Activated T-cell treated with anti-CD3 and anti-CD28 coated beads, Interleukin-2, amount 50 U/mL, for 48 hours (primary cell): Measurements from ENCODE around the gene EWSR1.

Experiments
- DNase-seq, 2 experiments: peaks; one replicate each; pipeline ENCODE4 v3.0.0-alpha.2; 2020

Gene EWSR1

DNA sequence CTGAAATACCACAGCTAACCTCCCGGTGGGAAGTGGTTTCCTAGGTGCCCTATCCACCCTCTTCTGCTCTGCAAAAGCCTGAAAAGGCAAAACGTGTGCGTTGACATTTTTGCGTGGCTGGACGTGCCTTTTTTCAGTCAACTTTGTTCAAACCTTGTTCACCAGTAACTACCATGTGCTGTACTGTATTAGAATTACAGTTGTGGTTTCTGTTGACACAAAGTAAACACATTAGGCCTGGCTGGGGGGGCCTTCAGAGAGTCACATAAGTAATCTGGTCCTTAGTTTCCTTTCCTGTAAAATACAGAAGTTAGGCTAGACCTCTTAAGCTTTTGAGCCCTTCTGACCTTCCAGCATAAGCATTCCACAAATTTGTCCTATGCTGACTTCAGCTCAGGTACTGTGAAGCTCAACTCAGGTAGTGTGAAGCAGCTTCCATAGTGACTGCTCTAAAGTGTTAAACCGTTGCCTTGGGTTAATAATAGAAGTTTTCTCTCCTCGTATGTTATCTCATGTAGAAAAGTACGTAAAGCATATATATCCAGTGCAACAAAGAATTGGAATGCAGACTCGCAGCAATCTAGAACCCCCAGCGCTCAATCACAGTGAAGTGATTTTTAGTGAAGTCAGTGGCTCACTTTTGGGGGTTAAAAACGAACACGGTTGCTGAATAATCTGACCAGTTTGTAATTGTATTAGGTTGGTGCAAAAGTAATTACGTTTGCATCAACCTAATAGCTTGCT, 1.8 kb downstream of the EWSR1 start:
- no peak for DNase-seq

DNA sequence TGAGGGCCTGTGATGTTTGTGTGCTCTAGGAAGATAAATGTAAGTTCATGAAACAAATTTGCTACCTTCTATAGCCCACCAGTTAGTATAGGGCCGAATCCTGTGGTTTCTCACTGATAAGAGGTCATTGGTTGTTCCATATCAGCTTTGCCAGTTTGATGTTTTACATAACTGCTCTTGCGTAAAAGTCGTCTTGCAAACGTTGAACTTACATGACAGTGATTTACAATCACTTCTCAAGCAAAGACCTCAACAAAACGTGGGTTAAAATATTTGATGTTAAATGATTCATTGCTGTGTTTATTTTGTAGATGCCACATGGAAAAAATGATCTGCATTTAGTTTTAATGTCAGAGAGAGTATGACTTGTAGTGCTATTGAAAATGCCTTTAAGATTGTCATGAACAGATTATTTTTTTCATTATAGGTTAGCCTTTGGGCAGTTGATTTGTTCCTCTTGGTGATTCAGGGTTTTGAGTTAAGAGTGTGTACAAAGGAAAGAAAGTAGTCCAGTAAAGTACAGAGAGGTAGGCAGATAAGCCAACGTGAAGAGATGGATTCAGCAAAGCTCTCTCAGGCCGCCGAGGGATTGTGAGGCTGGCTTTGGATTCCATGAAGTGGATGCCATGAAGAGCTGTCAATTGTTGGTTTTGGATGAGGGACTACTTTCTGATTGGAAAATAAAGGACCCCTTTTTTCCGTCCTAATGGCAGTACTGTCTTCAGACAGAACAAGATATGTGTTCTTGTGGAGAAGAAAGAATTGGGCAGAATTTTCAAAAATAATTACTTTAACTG, 2.6 kb downstream of the EWSR1 start:
- no peak for DNase-seq

DNA sequence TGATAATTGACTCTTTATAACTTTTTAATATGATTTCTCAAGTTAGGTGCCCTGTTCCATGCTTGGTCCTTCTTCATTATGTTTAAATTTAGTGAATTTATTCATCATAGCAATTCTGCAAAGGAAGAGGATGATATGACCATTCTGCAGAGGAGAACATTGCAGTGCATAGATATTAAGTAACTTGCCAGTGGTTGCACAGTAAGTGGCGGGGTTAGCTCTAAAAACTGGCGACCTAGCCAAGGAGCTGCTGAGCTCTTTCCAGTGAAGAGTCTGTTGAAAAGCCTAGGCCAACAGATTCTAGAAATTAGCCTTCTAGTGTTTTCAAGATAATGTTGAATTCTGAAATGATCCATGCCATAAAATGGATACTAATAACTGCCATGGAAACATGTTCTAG, 4.6 kb downstream of the EWSR1 start:
- DNase-seq = no peak

DNA sequence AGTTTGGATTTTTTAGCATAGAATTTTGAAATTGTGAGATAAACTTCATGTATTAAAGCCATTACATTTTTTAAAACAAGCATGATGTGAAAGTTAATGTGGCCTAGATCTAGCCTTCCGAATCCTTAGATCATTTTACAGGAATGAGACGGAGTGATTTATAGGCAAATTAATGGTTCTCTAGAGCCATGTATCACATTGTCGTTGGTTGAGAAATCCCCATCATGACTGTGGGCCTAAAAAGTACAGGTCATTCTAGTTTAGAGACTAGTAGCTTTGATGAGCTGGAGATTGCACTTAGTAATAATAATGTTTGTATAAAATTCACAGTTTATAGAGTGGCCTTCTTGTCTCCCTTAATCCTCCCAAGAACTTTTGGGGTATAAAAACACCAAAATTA, 7.1 kb downstream of the EWSR1 start:
- DNase-seq = no peak

DNA sequence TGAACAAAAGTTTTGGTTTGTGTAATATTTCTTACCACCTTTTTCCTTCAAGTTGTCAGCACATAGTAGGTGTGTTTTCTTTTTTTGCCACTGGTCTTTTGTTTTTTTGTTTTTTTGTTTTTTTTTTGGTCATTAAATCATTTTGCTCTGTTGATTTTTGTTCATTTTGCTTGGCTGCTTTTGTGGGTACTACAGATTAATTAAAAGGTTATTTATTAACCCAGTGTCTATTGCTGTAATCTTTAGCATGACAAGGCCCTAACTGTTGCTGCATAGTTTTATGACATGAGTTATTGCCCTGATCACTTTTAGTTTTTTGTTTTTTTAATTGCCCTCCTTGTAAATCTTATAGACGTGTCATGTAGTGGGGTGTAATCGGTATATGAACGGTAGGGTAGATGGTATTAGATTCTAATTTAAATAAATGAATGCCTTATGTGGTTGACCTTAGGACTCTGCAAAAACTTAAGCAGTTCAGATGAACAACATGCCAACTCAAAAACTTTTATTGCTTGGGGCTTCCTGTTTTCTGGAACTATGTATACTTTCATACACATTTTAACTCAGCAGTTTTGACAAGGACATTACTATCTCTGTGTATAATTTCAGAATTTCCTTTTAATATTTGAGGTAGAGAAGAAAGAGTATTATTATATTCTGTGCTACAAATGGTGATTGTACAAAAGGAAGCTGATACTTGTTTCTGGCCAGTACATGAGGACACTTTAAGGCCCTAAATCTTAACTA, 7.9 kb downstream of the EWSR1 start:
- no peak for DNase-seq

DNA sequence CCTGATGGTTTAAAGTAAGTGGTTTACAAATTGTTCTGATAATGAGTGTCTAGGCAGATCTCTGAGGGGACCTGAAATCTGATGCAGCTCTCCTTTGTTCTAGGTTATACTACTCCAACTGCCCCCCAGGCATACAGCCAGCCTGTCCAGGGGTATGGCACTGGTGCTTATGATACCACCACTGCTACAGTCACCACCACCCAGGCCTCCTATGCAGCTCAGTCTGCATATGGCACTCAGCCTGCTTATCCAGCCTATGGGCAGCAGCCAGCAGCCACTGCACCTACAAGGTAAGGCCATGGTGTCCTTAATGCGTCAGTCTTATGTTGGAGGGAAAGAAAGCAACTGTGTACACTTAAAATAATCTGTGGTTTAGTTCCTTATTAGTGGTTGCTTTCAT, 9.9 kb downstream of the EWSR1 start:
- peak; percentile 12 to 14 for DNase-seq

DNA sequence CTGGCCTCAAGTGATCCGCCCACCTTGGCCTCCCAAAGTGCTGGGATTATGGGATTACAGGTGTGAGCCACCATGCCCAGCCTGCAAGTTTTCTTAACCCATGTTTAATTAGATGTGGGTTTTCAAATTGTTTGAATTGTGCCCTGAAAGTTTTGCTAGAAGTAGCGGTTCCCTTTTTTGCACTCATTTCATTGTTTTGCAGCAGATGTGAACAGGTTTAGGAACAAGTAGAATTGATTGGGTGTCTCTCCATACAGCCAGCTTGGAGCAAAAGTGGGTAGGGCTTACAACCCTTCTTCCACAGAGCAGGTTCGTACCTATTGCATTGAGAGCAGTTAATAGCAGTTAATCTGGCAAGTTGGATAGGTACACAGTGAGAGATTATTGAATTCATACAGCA, 16.1 kb downstream of the EWSR1 start:
- DNase-seq = no peak

DNA sequence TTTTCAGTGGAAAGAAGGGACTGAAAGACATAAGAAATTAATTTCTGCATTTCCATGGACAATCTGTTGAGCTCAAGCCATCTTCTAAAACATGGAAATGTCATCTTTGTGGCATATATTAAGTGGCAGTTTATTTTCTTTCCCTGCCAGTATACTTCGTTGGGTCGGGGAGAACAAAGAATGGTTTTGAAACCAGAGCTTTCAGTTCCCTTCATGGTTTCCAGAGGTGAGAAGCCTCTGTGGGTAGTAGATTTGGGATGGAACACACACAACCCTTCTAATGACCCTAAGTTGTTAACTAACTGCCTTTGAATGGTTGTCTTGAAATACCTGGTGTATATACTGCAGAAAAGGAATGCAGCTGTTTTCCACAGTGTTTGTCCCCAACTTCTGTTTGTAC, 20.8 kb downstream of the EWSR1 start:
- DNase-seq = no peak

DNA sequence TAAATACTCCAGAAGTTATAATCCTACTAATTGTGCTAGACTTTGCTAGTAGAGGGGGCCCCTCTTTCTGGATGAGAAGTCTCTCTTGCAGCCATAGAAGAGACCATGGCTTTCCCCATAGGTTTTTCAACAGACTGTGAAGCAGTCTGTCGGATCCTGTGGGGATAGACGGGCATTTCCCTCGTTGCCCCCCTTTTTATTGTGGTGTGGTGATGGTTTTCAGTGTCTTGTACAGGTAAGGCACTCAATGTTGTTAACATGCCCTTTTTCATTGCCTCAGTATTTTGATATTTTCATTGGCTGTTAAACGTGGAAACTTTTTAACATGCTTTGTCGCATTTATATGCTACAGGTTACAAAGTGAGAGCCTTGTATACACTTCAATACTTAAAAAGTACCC, 22.0 kb downstream of the EWSR1 start:
- no peak for DNase-seq

DNA sequence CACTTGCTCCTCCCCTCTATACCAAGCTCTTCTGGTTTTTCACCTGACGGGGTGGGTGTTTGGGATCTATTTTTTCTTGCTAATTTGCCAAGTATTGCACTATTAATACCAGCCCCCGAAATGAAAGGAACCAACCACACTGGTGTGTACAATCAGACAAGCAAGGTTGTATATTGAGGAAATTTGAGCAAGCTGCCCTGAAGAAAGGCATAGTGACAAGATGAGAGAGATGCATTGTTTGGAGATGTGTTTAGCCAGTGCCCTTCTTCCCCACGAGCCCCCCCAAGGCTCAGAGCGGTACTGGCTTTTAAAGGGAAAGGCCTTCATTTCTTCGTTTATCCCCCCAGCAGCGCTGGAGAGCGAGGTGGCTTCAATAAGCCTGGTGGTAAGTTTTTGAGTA, 23.1 kb downstream of the EWSR1 start:
- peak; percentile 15 to 19 for DNase-seq

DNA sequence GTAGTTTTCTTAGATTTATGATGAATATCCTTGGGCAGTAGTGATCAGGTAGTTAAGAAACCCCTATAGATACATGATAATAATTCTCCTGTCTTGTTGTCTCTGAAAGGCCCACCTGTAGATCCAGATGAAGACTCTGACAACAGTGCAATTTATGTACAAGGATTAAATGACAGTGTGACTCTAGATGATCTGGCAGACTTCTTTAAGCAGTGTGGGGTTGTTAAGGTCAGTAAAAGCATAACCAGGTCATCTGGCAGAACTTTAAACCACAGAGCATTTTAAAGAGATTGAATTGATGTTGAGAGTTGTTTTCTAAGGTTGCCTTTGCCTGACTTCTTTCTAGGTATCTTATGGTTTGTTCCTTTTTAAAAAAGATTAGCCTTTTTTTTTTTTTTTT, 24.3 kb downstream of the EWSR1 start:
- no peak for DNase-seq

DNA sequence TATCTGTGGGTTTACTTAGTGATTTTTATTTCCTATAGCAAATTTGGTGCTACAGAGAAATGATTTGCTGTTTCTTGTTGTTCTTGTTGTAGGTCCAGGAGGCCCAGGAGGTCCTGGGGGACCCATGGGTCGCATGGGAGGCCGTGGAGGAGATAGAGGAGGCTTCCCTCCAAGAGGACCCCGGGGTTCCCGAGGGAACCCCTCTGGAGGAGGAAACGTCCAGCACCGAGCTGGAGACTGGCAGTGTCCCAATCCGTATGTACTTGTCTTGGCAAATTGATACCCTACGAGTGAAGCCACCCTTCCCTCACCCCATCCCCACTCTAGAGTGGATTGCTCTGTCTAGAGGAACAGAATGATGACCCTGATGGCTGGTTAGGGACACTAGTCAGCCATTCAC, 30.6 kb downstream of the EWSR1 start:
- peak in 1 of 2 experiments; percentile 21 for DNase-seq

DNA sequence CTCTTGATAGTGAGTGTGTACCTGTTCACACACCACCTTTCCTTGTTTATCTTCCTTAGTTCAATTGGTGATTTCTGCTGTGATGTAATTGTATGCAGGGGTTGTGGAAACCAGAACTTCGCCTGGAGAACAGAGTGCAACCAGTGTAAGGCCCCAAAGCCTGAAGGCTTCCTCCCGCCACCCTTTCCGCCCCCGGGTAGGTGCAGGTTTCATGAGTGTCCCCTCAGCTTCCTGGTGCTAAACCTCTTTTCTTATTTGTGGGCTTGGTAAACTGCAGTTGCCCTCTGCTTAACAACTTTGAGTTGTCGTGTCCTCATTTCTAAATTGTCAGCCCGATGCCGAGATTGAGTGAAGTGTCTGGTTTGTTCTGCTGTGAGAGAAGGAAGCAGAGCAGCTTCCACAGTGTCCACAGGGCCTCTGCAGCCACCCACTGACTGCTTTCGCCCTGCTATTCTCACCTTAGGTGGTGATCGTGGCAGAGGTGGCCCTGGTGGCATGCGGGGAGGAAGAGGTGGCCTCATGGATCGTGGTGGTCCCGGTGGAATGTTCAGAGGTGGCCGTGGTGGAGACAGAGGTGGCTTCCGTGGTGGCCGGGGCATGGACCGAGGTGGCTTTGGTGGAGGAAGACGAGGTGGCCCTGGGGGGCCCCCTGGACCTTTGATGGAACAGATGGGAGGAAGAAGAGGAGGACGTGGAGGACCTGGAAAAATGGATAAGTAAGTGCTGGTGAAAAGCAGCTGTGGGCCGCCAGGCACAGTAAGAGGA, 31.2 kb downstream of the EWSR1 start:
- DNase-seq = peak; percentile 15 to 19

DNA sequence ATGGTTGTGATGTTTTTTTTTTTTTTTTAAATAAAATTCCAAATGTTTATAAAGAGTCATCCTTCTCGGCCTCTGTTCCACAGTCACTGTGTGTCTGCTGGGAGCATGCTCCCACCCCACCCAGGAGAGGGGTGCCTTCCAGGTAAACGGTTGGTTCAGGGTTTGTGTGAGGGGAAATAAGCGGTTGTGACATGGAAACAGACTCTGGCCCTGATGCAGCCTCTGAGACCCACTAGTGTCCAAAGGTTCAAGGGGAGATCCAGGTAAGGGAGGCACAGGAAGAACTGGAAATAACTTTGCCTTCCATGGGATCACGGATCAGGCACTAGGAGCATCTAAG, 32.4 kb downstream of the EWSR1 start:
- DNase-seq = peak in 1 of 2 experiments; percentile 19

DNA sequence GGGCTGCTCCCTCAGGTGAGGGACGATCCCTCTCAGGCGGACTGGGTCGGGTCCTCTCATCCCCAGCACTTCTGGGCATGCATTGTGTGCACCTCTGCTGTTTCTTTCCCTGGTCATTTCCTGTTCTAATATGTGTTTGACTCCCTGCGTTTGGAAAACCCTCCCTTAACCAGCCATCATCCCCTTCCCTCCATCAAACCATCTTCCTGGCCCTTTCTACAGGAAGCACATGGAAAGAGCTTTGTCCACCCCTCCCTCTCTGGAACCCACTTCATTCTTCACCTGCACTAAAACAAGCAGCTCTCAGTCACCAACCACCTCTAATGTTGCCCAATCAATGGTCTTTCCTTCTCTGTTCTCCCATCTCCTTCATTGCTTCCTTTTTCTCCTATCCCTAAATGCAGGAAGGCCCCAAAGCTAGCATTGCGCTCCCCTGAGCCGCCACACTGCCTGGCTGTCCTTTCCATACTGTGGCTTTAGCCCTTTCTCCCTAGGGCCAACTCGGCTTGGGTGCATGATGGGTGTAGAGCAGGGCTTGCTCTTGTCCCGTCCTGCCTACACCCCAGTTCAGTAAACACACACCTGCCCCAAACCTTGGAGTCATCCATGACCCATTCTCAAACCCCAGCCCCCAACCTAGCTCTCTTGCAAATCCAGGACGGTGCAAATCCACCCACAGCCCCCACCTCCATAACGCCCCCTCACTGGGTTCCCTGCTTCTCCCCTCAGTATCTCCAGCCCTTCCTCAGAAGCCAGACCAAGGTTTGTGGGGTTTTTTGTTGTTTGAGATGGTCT, 32.9 kb downstream of the EWSR1 start:
- DNase-seq = peak; percentile 49 to 51

DNA sequence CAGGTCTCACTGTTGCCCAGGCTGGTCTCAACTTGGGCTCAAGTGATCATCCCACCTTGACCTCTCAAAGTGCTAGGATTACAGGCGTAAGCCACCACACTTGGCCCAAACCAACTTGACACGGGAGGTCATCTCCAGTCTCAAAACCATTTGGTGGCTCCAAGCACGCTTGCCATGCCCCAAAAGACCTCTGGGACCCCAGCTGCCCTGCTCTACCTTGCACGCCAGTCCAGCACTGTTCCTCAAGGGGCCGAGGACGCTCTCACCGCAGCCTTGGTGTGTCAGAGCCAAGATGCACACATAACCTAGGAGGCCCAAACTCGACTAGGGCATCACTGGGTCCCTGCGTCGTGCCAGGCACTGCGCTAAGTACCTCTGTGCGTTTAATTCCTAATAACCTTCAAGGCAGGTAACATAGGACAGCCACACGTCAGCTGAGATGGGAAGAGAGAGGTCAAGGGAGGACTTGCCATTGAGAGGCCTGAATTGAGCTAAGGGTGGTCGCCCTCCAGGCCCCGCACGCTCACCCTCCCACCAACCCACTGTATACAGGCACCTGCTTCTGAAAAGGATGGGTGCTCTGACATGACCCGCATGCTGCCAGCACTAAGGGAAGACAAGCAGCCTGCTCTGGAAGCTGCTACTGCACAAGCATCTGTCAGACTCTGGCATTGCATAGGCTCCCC, 33.8 kb downstream of the EWSR1 start:
- peak in 1 of 2 experiments; percentile 32 for DNase-seq

DNA sequence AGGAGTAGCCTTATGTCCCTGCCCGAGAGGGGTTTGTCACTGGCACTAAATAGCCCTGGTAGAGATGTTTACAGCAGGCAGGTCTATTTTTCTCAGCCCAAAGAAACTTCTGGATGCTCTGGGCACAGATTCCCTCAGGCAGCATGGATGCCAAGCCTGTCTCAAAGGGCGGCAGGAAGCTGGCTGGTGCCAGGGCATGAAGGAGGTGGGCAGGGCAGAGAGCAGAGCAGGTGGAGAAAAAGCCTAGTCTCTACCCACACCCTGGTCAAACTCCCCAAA, 34.3 kb downstream of the EWSR1 start:
- no peak for DNase-seq

DNA sequence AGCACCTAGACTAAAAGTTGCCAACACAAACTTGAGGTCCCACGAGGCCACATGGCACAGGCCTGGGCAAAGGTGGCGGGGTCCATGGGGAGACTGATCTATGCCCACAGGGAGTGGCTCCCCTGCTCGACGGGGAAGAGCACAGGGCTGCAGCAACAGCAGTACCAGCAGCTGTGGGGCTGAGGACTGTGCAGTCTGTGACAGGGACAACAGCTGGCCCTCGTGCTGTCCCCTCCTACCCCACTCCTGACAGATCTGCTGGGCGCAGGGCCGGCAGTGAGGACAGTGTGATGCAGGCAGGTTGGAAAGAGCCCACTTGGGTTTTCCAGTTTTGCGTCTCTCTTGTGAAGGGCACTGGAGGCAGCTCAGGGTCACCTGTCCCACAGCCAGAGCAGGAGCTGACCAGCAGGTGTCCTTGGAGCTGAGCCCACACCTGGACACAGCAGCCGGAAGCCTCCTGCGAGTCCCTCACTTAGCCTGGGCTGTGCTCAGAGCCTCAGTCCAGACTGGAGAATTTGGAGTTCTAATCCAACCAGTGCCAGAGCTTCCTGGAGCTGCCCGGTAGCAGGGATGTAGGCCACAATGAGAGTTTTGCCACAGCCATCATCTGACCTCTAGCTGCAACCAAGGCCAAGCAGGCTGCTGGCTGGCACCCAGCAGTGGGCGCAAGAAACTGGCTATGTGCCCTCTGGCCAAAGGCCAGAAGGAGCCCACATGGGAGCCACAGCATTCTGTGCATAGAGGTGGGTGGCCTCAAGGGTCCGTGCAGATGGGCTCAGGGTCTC, 34.8 kb downstream of the EWSR1 start:
- DNase-seq = no peak

DNA sequence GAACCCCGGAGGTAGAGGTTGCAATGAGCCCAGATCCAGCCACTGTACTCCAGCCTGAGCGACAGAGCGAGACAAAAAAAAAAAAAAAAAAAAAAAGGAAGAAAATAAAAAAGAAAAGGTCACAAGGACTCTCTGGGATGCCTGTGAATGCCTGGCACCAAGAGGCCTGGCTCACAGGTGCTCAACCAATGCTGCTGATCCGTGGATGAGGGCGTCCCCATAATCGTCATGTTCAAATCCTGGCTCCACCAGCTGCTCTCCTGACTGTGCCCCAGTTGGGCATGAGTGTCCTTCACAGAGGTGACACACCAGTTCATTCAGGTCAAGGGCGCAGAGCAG, 37.7 kb downstream of the EWSR1 start:
- no peak for DNase-seq

DNA sequence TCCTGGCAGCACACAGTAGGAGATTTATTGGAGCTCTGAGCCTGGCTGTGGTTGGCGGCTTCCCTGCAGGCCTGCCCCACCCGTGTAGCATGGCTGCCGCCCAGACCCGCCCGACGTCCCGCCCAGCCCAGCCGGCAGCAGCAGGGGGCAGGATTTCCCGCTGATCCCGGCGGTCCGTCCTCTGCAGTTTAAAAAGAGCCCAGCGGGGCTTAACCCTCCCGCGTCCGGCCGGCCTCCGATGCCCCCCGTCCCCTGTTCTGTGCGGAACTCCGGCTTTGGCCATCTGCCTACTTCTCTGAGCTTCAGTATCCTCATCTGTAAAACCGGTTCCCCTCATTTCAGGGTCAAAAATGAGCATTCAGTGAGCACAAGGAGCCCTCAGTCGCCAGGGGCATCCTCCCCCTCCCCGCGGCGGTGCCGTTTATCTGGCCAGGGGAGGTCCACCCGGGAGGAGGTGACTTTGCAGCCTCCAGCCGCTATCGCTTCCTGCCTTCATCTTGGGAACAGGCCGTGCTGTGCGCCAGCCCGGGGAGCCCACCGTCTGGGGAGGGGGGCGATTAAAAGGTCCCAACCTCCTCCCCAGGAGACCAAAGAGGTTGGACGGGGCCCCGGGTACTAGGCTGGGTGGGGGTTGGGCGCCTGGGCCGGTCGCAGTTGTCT, 38.2 kb downstream of the EWSR1 start, which contains the start of gene GAS2L1:
TSS of gene GAS2L1 (plus strand) at position 476 of the 660 bp plus-strand sequence. CDS start 1,456 bp downstream, outside the sequence.
- peak; percentile 67 to 72 for DNase-seq
